Measurements from ENCODE around the gene PRTN3.
"Not testable (repeated sequence)": the region's sequence is repeated elsewhere in the genome, so short reads cannot be mapped to it uniquely, and the experiment has no call there.

The PRTN3 gene

DNA sequence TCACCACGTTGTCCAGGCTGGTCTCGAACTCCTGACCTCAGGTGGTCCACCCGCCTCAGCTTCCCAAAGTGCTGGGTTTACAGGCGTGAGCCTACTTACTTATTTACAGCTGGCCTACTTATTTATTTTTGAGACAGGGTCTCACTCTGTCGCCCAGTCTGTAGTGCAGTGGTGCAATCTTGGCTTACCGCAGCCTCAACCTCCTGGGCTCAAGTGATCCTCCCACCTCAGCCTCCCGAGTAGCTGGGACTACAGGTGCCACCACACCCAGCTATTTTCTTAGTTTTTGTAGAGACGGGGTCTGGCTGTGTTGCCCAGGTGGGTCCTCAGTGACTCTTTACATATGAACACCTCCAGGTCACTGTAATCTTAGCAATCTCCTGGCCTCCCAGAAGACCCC is 8.4 kb downstream of the PRTN3 start:
- not testable (repeated sequence) for DNase-seq

DNA sequence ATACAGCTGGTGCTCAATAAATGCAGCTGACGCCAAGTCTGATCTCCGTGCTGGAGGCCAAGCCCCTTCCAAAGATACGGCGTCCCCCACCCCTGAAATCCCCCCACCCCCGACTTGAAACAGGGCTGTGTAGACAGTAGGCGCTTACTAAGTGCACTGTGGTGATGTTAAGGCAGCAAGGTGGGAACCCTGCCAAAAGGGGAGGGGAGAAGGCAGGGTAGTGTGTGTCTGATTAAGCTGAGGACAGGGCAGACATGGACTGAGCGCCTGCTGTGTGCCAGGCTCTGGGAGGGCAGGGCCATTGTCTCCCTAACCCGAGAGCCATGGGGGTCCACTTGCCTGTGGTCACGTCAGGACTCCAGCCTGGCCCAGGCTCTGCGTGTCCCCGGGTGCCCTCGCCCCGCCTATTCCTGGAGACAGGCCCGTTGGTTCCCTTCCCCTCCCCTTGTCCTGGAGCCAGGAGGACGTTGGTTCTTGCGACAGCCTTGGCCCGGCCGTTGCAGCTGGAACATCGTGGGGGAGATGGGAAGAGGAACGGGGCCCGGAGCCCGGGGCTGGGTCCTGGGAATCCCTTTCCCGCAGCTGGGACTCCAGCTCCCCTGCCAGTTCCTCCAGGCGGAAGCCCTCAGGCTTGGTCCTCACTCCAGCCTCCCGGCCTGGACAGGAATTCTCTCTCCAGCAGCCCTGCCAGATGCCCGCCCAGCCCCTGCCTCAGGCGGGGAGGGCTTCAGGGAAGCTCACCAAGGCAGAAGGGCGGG is 9.6 kb downstream of the PRTN3 start:
- DNase-seq = peak; percentile 64

DNA sequence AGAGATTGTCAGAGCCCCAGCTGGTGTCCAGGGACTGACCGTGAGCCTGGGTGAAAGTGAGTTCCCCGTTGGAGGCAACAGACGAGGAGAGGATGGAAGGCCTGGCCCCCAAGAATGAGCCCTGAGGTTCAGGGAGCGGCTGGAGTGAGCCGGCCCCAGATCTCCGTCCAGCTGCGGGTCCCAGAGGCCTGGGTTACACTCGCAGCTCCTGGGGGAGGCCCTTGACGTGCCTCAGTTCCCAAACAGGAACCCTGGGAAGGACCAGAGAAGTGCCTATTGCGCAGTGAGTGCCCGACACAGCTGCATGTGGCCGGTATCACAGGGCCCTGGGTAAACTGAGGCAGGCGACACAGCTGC is 10.2 kb downstream of the PRTN3 start:
- DNase-seq = no peak

DNA sequence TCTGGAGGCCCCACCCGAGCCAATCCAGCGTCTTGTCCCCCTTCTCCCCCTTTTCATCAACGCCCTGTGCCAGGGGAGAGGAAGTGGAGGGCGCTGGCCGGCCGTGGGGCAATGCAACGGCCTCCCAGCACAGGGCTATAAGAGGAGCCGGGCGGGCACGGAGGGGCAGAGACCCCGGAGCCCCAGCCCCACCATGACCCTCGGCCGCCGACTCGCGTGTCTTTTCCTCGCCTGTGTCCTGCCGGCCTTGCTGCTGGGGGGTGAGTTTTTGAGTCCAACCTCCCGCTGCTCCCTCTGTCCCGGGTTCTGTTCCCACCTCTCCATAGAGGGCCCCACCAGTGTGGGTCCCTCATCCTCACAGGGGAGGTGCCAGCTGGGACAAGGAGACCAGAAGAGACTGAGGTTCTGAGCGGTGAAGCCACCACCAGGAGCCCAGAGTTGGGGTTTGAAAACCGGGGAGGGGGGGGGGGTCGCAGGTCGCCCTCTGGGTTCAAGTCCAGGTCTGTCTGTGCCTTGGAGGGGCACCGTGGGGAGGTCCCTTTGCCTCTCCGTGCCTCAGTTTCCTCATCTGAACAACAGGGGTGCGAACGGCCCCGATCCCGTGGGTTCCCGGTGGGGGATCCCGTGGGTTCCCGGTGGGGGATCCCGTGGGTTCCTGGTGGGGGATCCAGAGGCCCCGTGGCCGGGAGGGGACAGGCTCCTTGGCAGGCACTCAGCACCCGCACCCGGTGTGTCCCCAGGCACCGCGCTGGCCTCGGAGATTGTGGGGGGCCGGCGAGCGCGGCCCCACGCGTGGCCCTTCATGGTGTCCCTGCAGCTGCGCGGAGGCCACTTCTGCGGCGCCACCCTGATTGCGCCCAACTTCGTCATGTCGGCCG is 11.6 kb downstream of the PRTN3 start, which contains the start of gene ELANE:
Gene ELANE (plus strand): TSS at position 168 of the 878 bp plus-strand sequence. CDS start 26 bp downstream, at position 194.
- no peak for DNase-seq

DNA sequence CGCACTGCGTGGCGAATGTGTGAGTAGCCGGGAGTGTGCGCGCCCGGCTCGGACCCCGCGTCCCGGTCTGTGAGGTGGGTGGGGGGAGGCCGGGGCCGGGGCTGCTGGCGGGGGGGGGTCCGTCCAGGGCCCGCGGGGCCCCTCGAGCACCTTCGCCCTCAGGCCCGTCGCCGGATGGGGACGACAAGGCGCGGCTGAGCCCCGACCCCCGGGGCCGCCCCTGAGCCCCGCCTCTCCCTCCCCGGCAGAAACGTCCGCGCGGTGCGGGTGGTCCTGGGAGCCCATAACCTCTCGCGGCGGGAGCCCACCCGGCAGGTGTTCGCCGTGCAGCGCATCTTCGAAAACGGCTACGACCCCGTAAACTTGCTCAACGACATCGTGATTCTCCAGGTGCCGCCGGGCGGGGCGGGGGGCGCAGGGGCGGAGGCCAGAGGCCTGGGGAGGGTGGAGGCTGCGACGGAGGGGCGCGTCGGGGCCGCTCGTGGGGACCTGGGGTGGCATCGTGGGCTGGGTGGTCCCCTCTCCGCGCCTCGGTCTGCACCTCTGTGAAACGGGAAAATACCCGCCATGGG is 12.3 kb downstream of the PRTN3 start:
- no peak for DNase-seq

DNA sequence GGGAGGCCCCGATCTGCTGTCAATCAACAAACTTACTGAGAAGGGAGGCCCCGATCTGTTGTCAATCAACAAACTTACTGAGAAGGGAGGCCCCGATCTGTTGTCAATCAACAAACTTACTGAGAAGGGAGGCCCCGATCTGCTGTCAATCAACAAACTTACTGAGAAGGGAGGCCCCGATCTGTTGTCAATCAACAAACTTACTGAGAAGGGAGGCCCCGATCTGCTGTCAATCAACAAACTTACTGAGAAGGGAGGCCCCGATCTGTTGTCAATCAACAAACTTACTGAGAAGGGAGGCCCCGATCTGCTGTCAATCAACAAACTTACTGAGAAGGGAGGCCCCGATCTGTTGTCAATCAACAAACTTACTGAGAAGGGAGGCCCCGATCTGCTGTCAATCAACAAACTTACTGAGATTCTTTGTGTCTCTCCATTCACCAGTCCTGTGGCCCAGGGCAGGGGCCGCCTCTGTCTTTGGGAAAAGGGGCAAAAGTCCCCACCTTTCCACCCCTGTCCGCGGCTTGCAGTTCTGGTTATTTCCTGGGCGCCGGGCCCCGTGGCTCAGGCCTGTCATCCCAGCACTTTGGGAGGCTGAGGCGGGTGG is 12.9 kb downstream of the PRTN3 start:
- DNase-seq = not testable (repeated sequence)

DNA sequence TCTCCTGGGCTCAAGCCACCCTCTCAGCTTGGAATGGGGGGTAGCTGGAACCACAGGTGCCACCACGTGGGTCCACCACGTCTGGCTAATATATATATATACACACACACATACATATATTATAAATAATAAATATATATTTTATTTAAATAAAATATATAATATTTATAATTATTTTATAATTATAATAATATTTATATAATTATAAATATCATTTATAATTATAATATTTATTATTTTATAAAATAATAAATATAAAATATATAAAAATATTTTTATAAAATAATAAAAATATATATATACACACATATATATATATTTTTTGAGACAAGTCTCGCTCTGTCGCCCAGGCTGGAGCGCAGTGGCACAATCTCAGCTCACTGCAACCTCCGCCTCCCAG is 13.8 kb downstream of the PRTN3 start:
- no peak for DNase-seq

DNA sequence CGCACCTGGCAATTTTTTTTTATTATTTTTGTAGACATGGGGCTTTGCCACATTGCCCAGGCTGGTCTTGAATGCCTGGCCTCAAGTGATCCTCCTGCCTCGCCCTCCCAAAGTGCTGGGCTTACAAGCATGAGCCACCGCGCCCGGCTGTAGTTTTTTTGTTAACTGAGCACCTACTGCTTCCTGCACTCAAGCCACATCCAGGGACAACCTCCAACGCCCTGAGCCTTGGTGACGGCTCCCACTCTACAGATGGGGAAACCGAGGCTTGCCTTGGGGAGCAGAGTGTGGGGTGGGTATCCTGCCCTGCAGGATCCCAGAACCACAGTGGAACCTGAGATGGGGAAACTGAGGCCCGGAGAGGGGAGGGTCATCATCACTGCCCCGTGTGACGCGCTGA is 14.3 kb downstream of the PRTN3 start:
- DNase-seq = no peak

DNA sequence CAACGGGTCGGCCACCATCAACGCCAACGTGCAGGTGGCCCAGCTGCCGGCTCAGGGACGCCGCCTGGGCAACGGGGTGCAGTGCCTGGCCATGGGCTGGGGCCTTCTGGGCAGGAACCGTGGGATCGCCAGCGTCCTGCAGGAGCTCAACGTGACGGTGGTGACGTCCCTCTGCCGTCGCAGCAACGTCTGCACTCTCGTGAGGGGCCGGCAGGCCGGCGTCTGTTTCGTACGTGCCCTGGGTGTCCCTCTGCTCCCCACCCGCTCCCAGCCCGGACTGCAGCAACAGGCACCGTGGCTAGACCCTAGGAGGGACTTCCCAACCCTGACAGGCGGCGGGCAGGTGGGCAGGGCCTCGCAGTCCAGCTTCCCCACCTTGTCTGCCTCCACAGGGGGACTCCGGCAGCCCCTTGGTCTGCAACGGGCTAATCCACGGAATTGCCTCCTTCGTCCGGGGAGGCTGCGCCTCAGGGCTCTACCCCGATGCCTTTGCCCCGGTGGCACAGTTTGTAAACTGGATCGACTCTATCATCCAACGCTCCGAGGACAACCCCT is 14.8 kb downstream of the PRTN3 start:
- no peak for DNase-seq

DNA sequence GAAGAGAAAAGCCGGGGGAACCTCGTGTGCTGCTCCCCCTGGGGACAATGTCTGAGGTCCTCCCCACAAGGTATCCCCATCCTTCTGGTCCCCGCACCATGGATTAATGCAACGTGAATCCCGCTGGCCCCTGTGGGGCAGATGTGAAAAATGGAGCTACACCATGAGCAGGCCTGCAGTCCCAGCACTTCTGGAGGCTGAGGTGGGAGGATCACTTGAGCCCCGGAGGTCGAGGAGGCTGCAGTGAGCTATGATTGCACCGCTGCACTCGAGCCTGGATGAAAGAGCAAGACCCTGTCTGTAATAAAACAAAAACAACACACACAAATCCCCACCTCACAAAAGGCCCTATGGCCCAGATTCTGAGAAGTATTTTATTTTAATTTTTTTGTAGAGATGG is 17.5 kb downstream of the PRTN3 start:
- DNase-seq = no peak

DNA sequence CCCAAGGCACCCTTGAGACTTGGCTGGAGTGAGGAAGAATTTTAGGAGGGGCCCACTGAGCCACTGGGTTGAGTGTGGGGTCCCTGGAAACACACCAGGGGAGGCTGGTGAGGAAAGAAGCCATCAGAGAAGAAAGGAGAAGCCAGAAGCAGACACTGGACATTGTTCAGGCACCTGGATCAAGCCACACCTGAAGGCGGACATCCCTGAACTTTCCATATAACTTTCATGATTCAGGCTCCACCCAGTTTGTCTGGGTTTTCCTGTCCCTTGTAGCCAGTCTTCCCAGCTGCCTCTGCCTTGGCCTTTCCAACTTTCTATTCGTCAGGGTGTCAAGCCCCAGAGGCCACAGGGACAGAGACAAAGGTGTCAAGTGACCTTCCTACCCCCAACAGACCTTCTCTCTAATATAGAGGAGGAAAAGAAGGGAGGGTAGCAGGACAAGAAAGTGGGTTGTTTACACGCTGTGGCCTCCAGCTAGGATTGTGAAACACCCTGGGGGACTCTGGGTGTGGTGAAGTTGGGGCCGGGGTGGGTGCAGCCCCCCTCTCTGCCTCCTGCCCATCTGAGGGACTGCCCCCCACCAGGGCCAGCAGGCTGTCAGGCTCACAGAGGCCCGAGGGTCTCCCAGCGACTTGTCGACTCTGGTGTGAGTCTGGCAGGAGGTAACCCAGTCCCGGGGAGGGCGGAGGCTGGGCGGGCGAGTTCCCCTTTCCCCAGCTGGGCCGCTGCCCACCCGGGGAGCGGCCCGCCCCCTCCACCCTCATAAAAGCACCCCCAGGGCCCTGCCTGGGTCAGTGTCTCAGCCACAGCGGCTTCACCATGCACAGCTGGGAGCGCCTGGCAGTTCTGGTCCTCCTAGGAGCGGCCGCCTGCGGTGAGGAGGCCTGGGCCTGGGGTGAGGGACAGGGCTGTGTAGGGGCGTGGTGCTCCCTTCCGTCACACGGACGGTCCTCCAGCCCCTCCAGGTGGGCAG is 18.4 kb downstream of the PRTN3 start, which contains the start of gene CFD:
Gene CFD (plus strand): TSS at position 797 of the 976 bp plus-strand sequence. CDS start 26 bp downstream, at position 823.
- no peak for DNase-seq

DNA sequence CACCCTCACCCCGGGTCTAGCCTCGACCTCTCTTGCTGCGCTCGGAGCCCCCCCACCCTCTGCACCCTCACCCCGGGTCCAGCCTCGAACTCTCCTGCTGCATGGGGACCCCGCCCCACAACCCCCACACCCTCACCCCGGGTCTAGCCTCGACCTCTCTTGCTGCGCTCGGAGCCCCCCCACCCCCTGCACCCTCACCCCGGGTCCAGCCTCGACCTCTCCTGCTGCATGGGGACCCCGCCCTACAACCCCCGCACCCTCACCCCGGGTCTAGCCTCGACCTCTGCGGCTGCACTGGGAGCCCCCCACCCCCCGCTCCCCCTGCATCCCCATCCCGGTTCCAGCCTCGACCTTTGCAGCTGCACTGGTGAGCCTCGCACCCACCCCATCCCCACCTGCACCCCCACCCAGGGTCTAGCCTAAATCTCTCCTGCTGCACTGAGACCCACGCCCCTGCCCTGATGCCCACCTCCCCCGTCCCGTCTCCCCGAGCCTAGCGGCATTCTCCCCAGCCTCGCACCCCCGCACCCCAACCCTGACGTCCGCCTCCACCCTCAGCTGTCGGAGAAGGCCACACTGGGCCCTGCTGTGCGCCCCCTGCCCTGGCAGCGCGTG is 20.4 kb downstream of the PRTN3 start:
- no peak for DNase-seq

DNA sequence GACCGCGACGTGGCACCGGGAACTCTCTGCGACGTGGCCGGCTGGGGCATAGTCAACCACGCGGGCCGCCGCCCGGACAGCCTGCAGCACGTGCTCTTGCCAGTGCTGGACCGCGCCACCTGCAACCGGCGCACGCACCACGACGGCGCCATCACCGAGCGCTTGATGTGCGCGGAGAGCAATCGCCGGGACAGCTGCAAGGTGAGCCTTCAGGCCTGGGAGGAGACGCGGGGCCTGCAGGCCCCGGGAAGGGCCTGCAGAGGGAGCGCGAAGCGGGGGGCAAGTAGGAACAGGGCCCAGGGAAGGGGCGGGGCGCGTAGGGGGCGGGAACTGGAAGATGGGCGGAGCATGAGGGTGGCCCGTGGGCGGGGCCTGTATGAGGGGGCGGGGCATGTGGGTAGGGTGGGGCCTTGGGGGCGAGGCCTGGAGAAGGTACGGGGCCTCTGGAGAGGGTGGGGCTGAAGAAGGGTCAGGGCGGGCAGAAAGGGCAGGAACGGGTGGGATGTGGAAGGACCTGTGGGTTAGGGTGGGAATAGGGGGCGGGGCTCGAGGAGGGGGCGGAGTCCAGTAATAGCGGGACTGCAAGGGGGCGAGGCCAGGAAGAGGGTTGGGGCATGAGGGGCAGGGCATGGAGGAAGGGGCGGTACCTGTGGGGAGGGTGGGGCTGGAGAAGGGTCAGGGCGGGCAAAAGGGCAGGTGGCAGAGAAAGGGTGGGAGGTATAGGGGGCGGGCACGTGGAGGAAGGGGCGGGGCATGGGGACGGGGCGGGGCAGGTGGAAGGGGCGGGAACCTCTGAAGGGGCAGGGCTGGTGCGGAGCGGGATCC is 21.2 kb downstream of the PRTN3 start:
- DNase-seq = peak; percentile 87

DNA sequence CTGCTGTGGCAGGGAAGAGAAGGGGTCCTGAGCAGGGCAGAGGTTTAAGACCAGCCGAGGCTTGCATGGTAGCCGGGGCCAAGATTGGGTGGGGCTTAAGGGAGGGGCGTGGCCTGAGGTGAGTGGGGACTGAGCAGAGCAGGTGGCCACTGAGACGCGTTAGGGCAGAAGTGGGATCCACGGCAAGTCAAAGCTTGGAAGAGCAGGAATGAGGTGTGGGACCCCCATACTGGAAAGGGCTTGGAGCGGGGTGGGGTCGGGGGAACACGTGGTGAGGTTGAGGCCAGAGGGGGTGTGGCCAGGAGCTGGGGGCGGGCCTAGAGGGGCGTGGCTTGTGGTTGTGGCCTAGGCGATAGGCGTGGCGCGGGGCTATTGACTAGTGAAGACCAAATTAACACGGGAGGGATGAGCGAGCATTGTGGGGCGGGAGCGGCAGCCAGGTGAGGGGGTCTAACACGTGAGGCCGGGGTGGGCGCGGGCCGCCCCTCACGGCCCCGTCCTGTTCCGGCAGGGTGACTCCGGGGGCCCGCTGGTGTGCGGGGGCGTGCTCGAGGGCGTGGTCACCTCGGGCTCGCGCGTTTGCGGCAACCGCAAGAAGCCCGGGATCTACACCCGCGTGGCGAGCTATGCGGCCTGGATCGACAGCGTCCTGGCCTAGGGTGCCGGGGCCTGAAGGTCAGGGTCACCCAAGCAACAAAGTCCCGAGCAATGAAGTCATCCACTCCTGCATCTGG is 21.9 kb downstream of the PRTN3 start:
- peak; percentile 87 for DNase-seq

DNA sequence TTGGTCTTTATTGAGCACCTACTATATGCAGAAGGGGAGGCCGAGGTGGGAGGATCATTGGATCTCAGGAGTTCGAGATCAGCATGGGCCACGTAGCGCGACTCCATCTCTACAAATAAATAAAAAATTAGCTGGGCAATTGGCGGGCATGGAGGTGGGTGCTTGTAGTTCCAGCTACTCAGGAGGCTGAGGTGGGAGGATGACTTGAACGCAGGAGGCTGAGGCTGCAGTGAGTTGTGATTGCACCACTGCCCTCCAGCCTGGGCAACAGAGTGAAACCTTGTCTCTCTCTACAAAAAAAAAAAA is 22.5 kb downstream of the PRTN3 start:
- DNase-seq = no peak

DNA sequence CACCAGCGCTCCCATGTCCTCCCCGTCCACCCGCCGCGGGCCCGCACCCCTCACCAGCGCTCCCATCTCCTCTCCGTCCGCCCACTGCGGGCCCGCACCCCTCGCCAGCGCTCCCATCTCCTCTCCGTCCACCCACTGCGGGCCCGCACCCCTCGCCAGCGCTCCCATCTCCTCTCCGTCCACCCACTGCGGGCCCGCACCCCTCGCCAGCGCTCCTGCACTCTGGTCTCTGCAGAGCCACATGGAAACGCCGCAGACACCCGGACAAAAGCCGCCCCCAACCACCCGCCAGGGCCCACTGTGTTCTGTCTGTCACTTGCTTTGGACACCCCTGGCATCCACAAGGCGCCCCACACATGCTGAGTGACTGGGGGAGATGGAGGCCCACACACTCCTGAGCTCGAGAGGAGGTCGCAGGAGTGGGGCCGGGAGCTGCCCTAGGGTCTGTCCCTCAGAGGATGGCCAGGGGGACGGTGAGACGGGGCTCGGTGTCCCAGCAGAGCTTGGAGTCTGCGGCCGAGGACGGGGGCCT is 26.0 kb downstream of the PRTN3 start:
- DNase-seq = no peak

DNA sequence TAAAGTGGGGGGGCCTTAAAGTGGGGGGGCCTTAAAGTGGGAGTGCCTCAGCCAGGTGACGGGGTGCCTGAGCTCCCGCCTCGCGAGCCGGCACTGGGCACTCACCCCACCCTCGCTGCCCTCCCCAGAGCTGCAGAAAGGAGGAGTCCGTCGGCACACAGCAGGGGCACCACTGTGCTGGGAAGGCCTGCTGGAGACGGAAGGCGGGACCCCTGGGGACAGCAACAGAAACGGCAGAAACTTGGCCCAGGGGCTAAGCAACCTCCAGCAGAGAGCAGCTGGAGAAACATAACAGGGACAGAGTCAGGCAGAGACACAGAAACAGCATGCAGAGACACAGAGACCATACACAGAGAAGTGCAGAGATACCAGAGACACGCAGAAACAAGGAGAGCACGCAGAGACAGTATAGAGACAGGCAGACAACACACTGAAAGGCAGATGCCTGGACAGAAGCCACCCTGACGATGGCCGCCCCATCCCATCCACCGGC is 26.5 kb downstream of the PRTN3 start:
- no peak for DNase-seq

DNA sequence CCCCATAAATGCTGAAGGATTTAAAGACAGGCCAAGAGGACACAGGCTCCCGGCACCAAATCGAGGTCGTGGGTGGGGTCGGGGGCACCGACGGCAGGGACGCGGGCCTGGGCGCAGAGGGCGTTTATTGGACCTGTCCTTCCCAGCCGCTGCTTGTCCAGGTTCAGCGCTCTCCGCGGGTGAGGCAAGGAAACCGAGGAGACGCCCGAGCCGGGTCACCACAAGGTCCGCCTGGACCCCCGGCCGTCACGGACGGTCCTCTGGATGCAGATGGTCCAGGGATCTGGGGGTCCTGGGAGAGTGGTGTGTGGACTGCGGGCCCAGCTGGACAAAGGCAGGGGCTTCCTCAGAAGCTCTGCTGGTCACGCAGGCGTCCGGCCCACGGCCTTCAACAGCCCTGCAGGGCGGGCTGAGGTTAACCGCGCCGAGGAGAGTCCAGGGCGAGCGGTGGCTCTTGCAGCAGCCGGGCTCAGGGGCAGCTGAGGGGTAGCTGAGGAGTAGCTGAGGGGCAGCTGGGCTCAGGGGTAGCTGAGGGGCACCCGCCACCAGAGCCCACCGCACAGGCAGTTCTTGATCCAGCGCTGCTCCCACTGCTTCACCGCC is 27.2 kb downstream of the PRTN3 start:
- DNase-seq = no peak
